ENCODE results near the gene DHRS4L2.
A peak's percentile ranks its signal among the peaks of the same experiment; 100 is the strongest.
"Not testable (repeated sequence)": the region's sequence is repeated elsewhere in the genome, so short reads cannot be mapped to it uniquely, and the experiment has no call there.

The DHRS4L2 gene

DNA sequence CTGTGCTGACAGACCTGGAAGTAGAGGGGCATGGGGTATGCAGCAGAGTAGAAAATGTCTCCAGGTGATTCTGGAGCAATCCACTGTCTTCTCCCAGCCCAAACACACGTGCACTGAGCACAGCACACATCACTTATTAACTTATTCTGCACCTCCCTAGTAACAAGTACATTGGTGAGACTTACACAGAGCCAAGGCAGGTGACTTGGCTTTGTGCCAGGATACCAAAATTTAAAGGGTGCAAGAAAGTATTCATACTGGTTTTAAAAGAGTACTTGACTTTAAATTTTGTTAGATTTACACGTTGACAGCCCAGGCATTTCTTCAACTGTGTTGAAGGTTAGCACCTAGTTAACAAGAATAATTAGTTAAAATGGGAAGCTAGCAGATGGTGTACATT, 52.0 kb downstream of the DHRS4L2 start:
- H3K36me3 ChIP-seq (ENCODE audit: control insufficient read depth, insufficient read depth, low read length) = no peaks in the 10 kb centered on the region
- no peaks in the 10 kb centered on the region for H3K27me3 ChIP-seq (replicated peaks; ENCODE audit: control insufficient read depth, insufficient read depth, low read length)
- no peak for DNase-seq (ENCODE audit: extremely low read depth, insufficient read length)
- TF ChIP-seq, protein P1, sequence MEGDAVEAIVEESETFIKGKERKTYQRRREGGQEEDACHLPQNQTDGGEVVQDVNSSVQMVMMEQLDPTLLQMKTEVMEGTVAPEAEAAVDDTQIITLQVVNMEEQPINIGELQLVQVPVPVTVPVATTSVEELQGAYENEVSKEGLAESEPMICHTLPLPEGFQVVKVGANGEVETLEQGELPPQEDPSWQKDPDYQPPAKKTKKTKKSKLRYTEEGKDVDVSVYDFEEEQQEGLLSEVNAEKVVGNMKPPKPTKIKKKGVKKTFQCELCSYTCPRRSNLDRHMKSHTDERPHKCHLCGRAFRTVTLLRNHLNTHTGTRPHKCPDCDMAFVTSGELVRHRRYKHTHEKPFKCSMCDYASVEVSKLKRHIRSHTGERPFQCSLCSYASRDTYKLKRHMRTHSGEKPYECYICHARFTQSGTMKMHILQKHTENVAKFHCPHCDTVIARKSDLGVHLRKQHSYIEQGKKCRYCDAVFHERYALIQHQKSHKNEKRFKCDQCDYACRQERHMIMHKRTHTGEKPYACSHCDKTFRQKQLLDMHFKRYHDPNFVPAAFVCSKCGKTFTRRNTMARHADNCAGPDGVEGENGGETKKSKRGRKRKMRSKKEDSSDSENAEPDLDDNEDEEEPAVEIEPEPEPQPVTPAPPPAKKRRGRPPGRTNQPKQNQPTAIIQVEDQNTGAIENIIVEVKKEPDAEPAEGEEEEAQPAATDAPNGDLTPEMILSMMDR (IDR thresholded peaks at IDR 0.05; ENCODE audit: insufficient read depth, low read length, poor library complexity, severe bottlenecking) = no peak
- H3K4me3 ChIP-seq (replicated peaks; ENCODE audit: low read depth, low read length) = no peak overlapping the region

DNA sequence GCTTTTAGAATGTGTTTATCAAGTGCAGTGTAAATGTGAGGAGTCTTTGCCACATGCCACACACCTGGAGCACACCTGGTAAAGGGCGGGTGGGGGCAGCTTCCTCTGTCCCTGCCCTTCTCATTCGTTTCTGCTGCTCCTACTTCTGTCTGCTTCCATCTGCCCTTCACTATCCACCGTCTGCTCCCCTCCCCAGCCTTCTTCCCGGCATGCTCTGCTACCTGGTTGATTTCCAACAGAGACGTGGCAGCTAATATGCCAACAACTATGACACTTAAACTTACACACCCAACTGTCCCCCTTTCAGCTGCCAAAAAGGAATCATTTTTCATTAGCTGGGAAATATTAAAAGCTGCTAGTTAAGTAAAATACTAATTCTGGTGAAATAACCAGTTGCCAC, 54.0 kb downstream of the DHRS4L2 start:
- no peaks in the 10 kb centered on the region for H3K27me3 ChIP-seq (replicated peaks; ENCODE audit: control insufficient read depth, insufficient read depth, low read length)
- no peak overlapping the region for H3K4me3 ChIP-seq (replicated peaks; ENCODE audit: low read depth, low read length)
- no peak for DNase-seq (ENCODE audit: extremely low read depth, insufficient read length)
- TF ChIP-seq, protein P1 (IDR thresholded peaks at IDR 0.05; ENCODE audit: insufficient read depth, low read length, poor library complexity, severe bottlenecking) = no peak
- no peaks in the 10 kb centered on the region for H3K36me3 ChIP-seq (ENCODE audit: control insufficient read depth, insufficient read depth, low read length)

- H3K36me3 ChIP-seq (ENCODE audit: control insufficient read depth, insufficient read depth, low read length); H3K27me3 ChIP-seq (replicated peaks; ENCODE audit: control insufficient read depth, insufficient read depth, low read length); DNase-seq (ENCODE audit: extremely low read depth, insufficient read length); H3K4me3 ChIP-seq (replicated peaks; ENCODE audit: low read depth, low read length): not testable (repeated sequence)
Measured at GRCh38 chr14:24049002-24049401, 60.3 kb downstream of the DHRS4L2 start.

- H3K36me3 ChIP-seq (ENCODE audit: control insufficient read depth, insufficient read depth, low read length); H3K4me3 ChIP-seq (replicated peaks; ENCODE audit: low read depth, low read length); DNase-seq (ENCODE audit: extremely low read depth, insufficient read length); H3K27me3 ChIP-seq (replicated peaks; ENCODE audit: control insufficient read depth, insufficient read depth, low read length): not testable (repeated sequence)
Measured at GRCh38 chr14:24050753-24051152, 62.0 kb downstream of the DHRS4L2 start.

DNA sequence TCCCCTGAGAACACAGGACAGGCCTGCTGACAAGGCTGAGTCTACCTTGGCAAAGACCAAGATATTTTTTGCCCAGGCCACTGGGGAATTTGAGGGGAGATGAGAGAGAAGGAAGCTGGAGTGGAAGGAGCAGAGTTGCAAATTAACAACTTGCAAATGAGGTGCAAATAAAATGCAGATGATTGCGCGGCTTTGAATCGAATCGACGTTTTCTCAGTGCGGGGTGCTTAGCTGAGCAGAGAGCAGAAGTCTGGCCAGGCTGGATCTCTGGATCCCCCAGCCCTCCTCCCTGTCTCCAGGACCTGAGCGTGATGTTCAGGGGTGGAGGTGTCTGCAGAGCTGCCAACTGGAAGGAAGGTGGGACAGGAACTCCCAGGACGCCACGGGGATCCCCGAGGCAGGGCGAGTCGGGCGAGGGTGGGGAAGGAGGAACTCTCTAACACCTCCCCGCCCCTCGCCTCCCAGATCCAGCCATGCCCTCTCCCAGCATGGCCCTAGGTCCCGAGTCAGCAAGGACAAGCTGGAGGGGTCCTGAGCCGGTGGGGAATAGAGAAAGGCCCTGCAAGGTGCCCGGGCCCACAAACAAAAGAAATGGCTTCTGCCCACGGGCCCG, 62.6 kb downstream of the DHRS4L2 start:
- DNase-seq (ENCODE audit: extremely low read depth, insufficient read length) = no peak
- H3K27me3 ChIP-seq (replicated peaks; ENCODE audit: control insufficient read depth, insufficient read depth, low read length) = no peaks in the 10 kb centered on the region; the same call in 1 of the 2 replicates
- H3K36me3 ChIP-seq (ENCODE audit: control insufficient read depth, insufficient read depth, low read length) = no peaks in the 10 kb centered on the region
- TF ChIP-seq, protein P1 (IDR thresholded peaks at IDR 0.05; ENCODE audit: insufficient read depth, low read length, poor library complexity, severe bottlenecking) = no peak
- peak overlapping the region; percentile 78 for H3K4me3 ChIP-seq (replicated peaks; ENCODE audit: low read depth, low read length)

DNA sequence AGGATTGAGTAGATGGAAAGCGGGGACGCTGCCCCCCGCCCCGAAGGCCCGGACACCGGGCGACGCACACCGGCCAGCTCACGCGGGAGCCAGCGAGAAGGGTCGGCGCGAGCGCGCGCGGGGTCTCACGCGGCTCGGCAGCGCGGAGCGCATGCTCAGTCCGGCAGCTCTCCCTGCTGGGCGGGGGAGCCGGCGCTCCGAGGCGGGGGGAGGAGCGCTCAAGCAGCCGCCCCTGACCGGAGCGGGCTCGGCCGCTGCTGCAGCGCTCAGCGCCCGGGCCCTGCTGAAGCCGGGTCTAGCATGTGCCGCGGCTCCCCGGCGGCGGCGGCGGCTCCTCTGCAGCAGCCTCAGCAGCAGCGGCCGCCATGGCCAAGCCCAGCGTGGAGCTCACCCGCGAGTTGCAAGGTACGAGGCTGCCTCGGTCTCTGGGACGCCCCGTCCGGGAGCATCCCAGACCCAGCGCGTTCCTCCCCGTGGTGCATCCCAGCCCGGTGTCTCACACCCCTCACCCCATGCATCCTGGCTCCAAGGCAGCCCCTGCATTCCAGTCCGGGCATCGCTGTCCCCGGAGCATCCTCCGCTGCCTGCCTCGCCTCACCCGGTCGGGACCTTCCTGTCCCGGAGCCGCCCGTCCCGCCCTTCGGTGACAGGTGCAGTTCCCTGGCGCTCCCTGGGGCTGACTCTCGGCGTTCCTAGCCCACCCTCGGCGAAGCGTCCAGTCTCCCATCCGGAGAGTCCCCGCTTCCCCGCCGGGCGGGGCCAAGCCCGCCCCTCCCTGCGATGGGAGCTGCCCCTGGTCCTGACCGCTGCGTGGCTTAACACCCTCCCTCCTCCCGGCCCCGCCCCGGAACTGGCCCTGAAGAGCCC, 63.3 kb downstream of the DHRS4L2 start, which contains the start of gene CARMIL3:
Gene CARMIL3, plus strand, starts transcription at position 221 of the 867 bp plus-strand sequence. Its CDS starts 145 bp downstream, at position 366.
- no peaks in the 10 kb centered on the region; the same call in 1 of the 2 replicates for H3K27me3 ChIP-seq (replicated peaks; ENCODE audit: control insufficient read depth, insufficient read depth, low read length)
- no peaks in the 10 kb centered on the region for H3K36me3 ChIP-seq (ENCODE audit: control insufficient read depth, insufficient read depth, low read length)
- DNase-seq (ENCODE audit: extremely low read depth, insufficient read length) = peak; percentile 82
- TF ChIP-seq, protein P1 (IDR thresholded peaks at IDR 0.05; ENCODE audit: insufficient read depth, low read length, poor library complexity, severe bottlenecking) = no peak
- peak within 1 kb of the TSS; percentile 78 for H3K4me3 ChIP-seq (replicated peaks; ENCODE audit: low read depth, low read length)
